NB4 (cell line): ENCODE measurements around the gene C17orf107.

Experiments used
- POLR2A ChIP-seq: IDR thresholded peaks from 2 replicates; pipeline ENCODE4 v1.6.1; 2011; ENCODE audit warnings: mild to moderate bottlenecking; ENCODE audit not compliant: insufficient read length; ENCODE audit errors: extremely low read depth
- TF ChIP-seq, protein P1 (sequence below): IDR thresholded peaks from one replicate; pipeline ENCODE4 v1.5.1; 2012; ENCODE audit warnings: low read depth, low read length
- TF ChIP-seq, protein P2 (sequence below): IDR thresholded peaks from 2 replicates; pipeline ENCODE4 v1.6.1; 2011; ENCODE audit warnings: low read depth, low read length

DNA sequence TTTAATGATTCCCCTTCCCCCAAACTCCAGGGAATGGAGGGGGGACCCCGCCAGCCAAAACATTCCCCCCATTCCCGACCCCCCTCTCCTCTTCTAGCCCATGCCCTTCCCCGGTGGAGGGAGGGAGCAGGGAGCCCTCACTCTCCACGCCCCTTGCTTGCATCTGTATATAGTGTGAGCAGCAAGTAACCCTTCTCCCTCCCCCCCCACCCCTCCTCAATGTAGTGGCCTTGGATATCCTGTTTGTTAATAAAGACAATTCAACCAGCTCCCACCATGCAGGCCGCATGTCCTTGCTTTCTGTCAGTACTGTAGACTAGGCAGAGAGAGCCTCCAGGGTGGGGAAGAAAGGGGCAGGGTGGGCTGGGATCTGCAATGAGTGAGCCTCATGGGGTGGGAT is 1.6 kb upstream of the C17orf107 start:
- TF ChIP-seq, protein P1, sequence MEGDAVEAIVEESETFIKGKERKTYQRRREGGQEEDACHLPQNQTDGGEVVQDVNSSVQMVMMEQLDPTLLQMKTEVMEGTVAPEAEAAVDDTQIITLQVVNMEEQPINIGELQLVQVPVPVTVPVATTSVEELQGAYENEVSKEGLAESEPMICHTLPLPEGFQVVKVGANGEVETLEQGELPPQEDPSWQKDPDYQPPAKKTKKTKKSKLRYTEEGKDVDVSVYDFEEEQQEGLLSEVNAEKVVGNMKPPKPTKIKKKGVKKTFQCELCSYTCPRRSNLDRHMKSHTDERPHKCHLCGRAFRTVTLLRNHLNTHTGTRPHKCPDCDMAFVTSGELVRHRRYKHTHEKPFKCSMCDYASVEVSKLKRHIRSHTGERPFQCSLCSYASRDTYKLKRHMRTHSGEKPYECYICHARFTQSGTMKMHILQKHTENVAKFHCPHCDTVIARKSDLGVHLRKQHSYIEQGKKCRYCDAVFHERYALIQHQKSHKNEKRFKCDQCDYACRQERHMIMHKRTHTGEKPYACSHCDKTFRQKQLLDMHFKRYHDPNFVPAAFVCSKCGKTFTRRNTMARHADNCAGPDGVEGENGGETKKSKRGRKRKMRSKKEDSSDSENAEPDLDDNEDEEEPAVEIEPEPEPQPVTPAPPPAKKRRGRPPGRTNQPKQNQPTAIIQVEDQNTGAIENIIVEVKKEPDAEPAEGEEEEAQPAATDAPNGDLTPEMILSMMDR = no peak
- TF ChIP-seq POLR2A = no peak
- TF ChIP-seq, protein P2, sequence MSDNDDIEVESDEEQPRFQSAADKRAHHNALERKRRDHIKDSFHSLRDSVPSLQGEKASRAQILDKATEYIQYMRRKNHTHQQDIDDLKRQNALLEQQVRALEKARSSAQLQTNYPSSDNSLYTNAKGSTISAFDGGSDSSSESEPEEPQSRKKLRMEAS = no peak
